ENCODE data around the gene IER5. TPM values are rescaled to one million over a fixed set of nuclear protein-coding genes. Genes with fewer than 3 reads are reported as not detected.
A peak's percentile ranks its signal among the peaks of the same experiment; 100 is the strongest.

Gene IER5
- total RNA-seq, 1 experiment from 2014 or later, result 18.2 TPM

DNA sequence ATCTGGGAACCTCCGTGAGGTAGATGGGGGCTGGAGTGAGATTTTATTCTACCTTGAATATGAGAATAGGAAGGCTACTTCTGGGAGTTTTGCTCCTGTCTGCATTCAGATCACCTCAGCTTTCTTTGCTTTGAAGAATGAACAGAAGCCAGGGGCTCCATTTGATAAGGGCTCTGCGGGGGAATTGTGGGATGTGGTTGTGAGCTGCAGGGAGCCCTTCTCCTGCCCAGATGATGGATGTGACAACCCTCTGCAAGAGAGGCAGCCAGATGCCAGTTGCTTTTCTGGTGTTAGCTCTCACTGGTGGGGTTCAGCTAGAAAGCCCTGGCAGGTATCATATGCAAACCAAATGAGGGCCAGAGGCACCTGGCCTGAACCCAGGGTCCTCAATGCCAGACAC lies 21.5 kb downstream of the IER5 start (continued):
- no peak for TF ChIP-seq E2F4 (CRISPR knock-in tag; IDR thresholded peaks at IDR 0.05; ENCODE audit: borderline replicate concordance, low read depth)

DNA sequence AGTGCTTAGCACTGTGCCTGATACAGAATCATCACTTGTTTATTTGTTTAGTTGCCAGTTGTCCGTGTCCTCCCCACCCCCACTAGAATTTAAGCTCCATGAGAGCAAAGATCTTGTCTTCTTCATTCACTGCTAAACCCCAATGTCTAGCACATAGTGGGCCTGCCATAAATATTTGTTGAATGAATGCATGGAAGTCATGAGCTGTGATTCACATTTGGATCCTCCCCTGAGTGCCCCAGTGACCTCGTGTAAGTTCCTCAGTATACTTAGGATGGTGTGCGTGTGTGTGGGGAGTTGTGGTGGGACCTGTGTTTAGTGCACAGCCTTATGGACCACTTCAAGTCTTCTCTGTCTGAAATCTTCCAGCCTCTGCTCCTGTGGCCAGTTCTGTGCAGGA lies 23.1 kb downstream of the IER5 start:
- Mint-ChIP-seq H3K4me1 (peaks cover 65% of the 10 kb centered on the region), H3K9me3 (no peaks in the 10 kb centered on the region), H3K4me3 (no peak overlapping the region), H3K27ac (no peak overlapping the region), H3K27me3 (ENCODE audit: low read depth) (peaks cover 40% of the 10 kb centered on the region), H3K36me3 (no peaks in the 10 kb centered on the region)
- no peak for ATAC-seq
- ChIA-PET POLR2A (interaction anchor here (0.6 kb wide), 1 partner anchor 20 kb away, joined by 3 read pairs; no protein-coding TSS in a partner anchor), CTCF (interaction anchor here (1.1 to 1.2 kb wide), 2 partner anchors 17 to 31 kb away, joined by 3 read pairs; no protein-coding TSS in a partner anchor)
- TF ChIP-seq KAT7 (CRISPR knock-in tag; IDR thresholded peaks at IDR 0.05; ENCODE audit: borderline replicate concordance) (no peak), FOXK1 (CRISPR knock-in tag; IDR thresholded peaks at IDR 0.05) (no peak), ZNF138 (CRISPR knock-in tag; conservative IDR thresholded peaks at IDR 0.05) (no peak), NFATC4 (CRISPR knock-in tag; IDR thresholded peaks at IDR 0.05) (no peak), FOXJ3 (CRISPR knock-in tag; IDR thresholded peaks at IDR 0.05; ENCODE audit: borderline replicate concordance) (no peak), STAT6 (CRISPR knock-in tag; conservative IDR thresholded peaks at IDR 0.05; ENCODE audit: low read depth) (no peak), MYBL2 (CRISPR knock-in tag; IDR thresholded peaks at IDR 0.05) (no peak), HMGA2 (CRISPR knock-in tag; IDR thresholded peaks at IDR 0.05) (no peak)
- TF ChIP-seq, protein P1, sequence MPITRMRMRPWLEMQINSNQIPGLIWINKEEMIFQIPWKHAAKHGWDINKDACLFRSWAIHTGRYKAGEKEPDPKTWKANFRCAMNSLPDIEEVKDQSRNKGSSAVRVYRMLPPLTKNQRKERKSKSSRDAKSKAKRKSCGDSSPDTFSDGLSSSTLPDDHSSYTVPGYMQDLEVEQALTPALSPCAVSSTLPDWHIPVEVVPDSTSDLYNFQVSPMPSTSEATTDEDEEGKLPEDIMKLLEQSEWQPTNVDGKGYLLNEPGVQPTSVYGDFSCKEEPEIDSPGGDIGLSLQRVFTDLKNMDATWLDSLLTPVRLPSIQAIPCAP (CRISPR knock-in tag; IDR thresholded peaks at IDR 0.05), result no peak
- DNase-seq (ENCODE audit: low spot score), result no peak

GRCh38 chr1:181112071-181112929 lies 23.8 kb downstream of the IER5 start:
- ATAC-seq, result no peak
- no peaks in the 10 kb centered on the region for H3K36me3 Mint-ChIP-seq
- H3K27ac Mint-ChIP-seq, result no peak overlapping the region
- CTCF ChIA-PET, result interaction anchor here (1.0 to 1.6 kb wide), 4 partner anchors 17 to 30 kb away, joined by 3 to 4 read pairs (median 3); no protein-coding TSS in a partner anchor
- no peaks in the 10 kb centered on the region for H3K9me3 Mint-ChIP-seq
- no peak for DNase-seq (ENCODE audit: low spot score)
- TF ChIP-seq GABPB1 (CRISPR knock-in tag; IDR thresholded peaks at IDR 0.05) (peak; percentile 87), ZBTB21 (CRISPR knock-in tag; IDR thresholded peaks at IDR 0.05; ENCODE audit: borderline replicate concordance) (no peak)
- peaks cover 60% of the 10 kb centered on the region for H3K4me1 Mint-ChIP-seq
- H3K27me3 Mint-ChIP-seq (ENCODE audit: low read depth), result peaks cover 32% of the 10 kb centered on the region
- H3K4me3 Mint-ChIP-seq, result no peak overlapping the region
- POLR2A ChIA-PET, result no interaction called here

- Mint-ChIP-seq H3K4me3 (no peak overlapping the region), H3K9me3 (no peaks in the 10 kb centered on the region), H3K27ac (no peak overlapping the region), H3K36me3 (no peaks in the 10 kb centered on the region), H3K27me3 (ENCODE audit: low read depth) (peaks cover 24% of the 10 kb centered on the region), H3K4me1 (peaks cover 60% of the 10 kb centered on the region)
- ATAC-seq (no peak), DNase-seq (ENCODE audit: low spot score) (no peak)
- POLR2A ChIA-PET, result no interaction called here
- CTCF ChIA-PET, result interaction anchor here (1.0 to 1.6 kb wide), 2 partner anchors 21 to 23 kb away, joined by 3 to 4 read pairs; no protein-coding TSS in a partner anchor
- TF ChIP-seq KAT7 (CRISPR knock-in tag; IDR thresholded peaks at IDR 0.05; ENCODE audit: borderline replicate concordance), result no peak
- TF ChIP-seq FOXK1 (CRISPR knock-in tag; IDR thresholded peaks at IDR 0.05), result no peak
- TF ChIP-seq, protein P2, sequence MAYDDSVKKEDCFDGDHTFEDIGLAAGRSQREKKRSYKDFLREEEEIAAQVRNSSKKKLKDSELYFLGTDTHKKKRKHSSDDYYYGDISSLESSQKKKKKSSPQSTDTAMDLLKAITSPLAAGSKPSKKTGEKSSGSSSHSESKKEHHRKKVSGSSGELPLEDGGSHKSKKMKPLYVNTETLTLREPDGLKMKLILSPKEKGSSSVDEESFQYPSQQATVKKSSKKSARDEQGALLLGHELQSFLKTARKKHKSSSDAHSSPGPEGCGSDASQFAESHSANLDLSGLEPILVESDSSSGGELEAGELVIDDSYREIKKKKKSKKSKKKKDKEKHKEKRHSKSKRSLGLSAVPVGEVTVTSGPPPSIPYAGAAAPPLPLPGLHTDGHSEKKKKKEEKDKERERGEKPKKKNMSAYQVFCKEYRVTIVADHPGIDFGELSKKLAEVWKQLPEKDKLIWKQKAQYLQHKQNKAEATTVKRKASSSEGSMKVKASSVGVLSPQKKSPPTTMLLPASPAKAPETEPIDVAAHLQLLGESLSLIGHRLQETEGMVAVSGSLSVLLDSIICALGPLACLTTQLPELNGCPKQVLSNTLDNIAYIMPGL (CRISPR knock-in tag; IDR thresholded peaks at IDR 0.05), result no peak
- no peak for TF ChIP-seq NR2C2 (CRISPR knock-in tag; IDR thresholded peaks at IDR 0.05)
- TF ChIP-seq FOXJ3 (CRISPR knock-in tag; IDR thresholded peaks at IDR 0.05; ENCODE audit: borderline replicate concordance), result no peak
- TF ChIP-seq, protein P3, sequence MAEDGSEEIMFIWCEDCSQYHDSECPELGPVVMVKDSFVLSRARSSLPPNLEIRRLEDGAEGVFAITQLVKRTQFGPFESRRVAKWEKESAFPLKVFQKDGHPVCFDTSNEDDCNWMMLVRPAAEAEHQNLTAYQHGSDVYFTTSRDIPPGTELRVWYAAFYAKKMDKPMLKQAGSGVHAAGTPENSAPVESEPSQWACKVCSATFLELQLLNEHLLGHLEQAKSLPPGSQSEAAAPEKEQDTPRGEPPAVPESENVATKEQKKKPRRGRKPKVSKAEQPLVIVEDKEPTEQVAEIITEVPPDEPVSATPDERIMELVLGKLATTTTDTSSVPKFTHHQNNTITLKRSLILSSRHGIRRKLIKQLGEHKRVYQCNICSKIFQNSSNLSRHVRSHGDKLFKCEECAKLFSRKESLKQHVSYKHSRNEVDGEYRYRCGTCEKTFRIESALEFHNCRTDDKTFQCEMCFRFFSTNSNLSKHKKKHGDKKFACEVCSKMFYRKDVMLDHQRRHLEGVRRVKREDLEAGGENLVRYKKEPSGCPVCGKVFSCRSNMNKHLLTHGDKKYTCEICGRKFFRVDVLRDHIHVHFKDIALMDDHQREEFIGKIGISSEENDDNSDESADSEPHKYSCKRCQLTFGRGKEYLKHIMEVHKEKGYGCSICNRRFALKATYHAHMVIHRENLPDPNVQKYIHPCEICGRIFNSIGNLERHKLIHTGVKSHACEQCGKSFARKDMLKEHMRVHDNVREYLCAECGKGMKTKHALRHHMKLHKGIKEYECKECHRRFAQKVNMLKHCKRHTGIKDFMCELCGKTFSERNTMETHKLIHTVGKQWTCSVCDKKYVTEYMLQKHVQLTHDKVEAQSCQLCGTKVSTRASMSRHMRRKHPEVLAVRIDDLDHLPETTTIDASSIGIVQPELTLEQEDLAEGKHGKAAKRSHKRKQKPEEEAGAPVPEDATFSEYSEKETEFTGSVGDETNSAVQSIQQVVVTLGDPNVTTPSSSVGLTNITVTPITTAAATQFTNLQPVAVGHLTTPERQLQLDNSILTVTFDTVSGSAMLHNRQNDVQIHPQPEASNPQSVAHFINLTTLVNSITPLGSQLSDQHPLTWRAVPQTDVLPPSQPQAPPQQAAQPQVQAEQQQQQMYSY (CRISPR knock-in tag; IDR thresholded peaks at IDR 0.05), result no peak
- no peak for TF ChIP-seq PRRX2 (CRISPR knock-in tag; IDR thresholded peaks at IDR 0.05)
- TF ChIP-seq SMAD3 (CRISPR knock-in tag; IDR thresholded peaks at IDR 0.05; ENCODE audit: borderline replicate concordance), result no peak
- TF ChIP-seq IRF2 (CRISPR knock-in tag; IDR thresholded peaks at IDR 0.05; ENCODE audit: borderline replicate concordance, low read depth), result no peak
These were observed 24.6 kb downstream of the IER5 start for GRCh38 chr1:181113059-181113641.
